IPS-15b (cell line): Measurements from ENCODE around the gene CD55.

Source experiments
- H3K27me3 ChIP-seq: one replicate; pipeline ENCODE4 v1.6.1; 2013; ENCODE audit warnings: low read length; ENCODE audit not compliant: control insufficient read depth, insufficient read depth
- H3K36me3 ChIP-seq: one replicate; pipeline ENCODE4 v1.6.1; 2013; ENCODE audit warnings: low read length; ENCODE audit not compliant: control insufficient read depth, insufficient read depth
- H3K4me1 ChIP-seq: one replicate; pipeline ENCODE4 v1.6.1; 2013; ENCODE audit warnings: mild to moderate bottlenecking, low read length; ENCODE audit not compliant: control insufficient read depth, insufficient read depth
- H3K4me3 ChIP-seq: one replicate; pipeline ENCODE4 v1.5.1; 2013; ENCODE audit warnings: low read depth, low read length
- H3K9ac ChIP-seq: one replicate; pipeline ENCODE4 v1.6.1; 2013; ENCODE audit warnings: low read depth, mild to moderate bottlenecking, low read length
- H3K9me3 ChIP-seq: one replicate; pipeline ENCODE4 v1.6.1; 2013; ENCODE audit warnings: mild to moderate bottlenecking, low read length; ENCODE audit not compliant: control insufficient read depth, insufficient read depth

Gene CD55

DNA sequence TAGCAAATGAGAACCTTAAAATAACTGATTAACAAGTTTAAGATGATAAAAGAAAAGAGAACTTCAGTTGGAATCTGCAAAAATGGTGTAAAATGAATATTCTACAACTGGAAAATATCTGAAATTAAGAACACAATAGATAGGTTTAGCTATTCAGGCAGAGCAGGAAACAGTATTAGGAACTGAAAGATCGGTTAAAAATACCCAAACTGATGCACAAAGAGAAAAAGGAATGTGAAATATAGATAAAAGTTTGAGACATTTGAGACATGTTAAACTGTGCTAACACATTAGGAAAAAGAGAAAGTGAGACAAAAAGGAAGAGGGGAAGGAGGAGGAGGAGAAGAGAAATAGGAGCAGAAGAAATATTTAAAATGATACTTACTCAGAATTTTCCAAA, 12.1 kb downstream of the CD55 start:
- Histone ChIP-seq H3K9me3 (no peaks in the 10 kb centered on the region), H3K36me3 (peaks cover 8% of the 10 kb centered on the region)

GRCh38 chr1:207334337-207334736, 12.9 kb downstream of the CD55 start:
- Histone ChIP-seq H3K9ac (no peak overlapping the region), H3K9me3 (no peaks in the 10 kb centered on the region), H3K36me3 (peaks cover 8% of the 10 kb centered on the region), H3K27me3 (no peaks in the 10 kb centered on the region), H3K4me3 (no peak overlapping the region), H3K4me1 (no peaks in the 10 kb centered on the region)

More for the DNA sequence above, 12.1 kb downstream of the CD55 start:
- Histone ChIP-seq H3K4me3 (no peak overlapping the region), H3K9ac (no peak overlapping the region), H3K27me3 (no peaks in the 10 kb centered on the region), H3K4me1 (no peaks in the 10 kb centered on the region)

DNA sequence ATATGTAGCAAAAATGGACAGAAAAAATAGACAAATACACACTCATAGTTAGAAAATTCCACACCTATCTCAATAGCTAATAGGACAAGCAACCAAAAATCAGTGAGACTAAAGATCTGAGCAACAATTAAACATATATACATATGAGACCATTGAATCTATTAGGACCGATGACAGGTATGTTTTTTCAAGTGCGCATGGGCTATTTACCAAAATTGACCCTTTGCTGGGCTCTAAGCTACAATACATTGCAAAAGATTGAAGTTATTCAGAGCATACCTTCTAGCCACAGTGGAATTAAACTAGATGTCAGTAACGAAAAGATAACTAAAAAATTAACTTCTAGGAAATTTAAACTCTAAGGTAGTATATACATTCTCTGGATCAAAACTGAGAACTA, 13.7 kb downstream of the CD55 start:
- Histone ChIP-seq H3K36me3 (peaks cover 8% of the 10 kb centered on the region), H3K9ac (no peak overlapping the region), H3K4me1 (no peaks in the 10 kb centered on the region), H3K4me3 (no peak overlapping the region), H3K9me3 (no peaks in the 10 kb centered on the region), H3K27me3 (no peaks in the 10 kb centered on the region)

DNA sequence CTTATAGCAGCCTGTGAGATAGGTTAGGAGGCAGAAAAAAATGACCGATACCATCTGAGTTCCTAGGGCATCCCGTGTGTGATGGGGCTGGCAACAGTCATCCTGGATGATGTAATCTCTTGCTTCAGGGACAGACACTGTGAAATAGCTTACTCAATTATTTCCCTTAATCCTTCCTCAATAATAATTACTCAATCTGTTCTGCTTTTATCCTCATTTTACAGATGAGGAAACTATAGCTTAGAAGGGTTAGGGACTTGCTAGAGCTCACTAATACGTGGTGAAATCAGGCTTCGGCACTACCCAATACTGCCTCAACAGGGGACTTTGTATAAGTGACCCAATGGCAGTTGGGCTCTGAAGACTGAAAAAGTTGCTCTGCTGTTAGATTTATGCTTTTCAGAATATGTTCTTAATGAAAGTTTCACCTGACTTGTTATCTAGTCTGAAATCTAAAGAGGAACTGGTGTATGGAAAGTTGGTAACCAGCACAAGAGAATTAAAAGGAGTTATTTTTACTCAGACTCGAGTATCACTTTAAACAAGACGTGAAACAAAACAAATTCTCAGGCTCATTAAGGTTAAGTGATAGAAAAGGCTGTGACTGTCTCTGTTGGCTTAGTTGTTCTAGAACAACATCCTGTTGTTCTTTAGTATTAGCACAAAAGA, 14.4 kb downstream of the CD55 start:
- Histone ChIP-seq H3K36me3 (peaks cover 8% of the 10 kb centered on the region), H3K4me3 (no peak overlapping the region), H3K9ac (no peak overlapping the region), H3K9me3 (no peaks in the 10 kb centered on the region), H3K4me1 (no peaks in the 10 kb centered on the region), H3K27me3 (no peaks in the 10 kb centered on the region)

- no peak overlapping the region for H3K9ac ChIP-seq
- H3K36me3 ChIP-seq = peaks cover 8% of the 10 kb centered on the region
- H3K4me1 ChIP-seq = no peaks in the 10 kb centered on the region
- H3K9me3 ChIP-seq = no peaks in the 10 kb centered on the region
- H3K27me3 ChIP-seq = no peaks in the 10 kb centered on the region
- no peak overlapping the region for H3K4me3 ChIP-seq
Measured at GRCh38 chr1:207336559-207337467, 15.3 kb downstream of the CD55 start.

DNA sequence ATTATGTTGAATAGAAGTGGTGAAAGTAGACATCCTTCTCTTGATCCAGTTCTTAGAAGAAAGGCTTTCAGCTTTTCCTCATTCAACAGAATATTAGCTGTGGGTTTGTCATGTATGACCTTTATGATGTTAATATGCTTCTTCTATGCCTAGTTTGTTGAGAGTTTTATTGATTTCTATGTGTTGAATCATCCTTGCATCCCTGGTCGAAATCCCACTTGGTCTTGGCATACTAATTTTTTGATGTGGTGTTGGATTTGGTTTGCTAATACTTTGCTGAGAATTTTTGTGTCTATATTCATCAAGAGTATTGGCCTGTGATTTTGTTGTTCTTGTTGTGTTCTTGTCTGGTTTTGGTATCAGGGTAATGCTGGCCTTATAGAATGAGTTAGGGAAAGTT, 20.9 kb downstream of the CD55 start:
- Histone ChIP-seq H3K4me1 (peaks cover 3% of the 10 kb centered on the region), H3K9me3 (no peaks in the 10 kb centered on the region), H3K27me3 (no peaks in the 10 kb centered on the region), H3K9ac (no peak overlapping the region), H3K4me3 (no peak overlapping the region), H3K36me3 (peaks cover 6% of the 10 kb centered on the region)

GRCh38 chr1:207343675-207344074, 22.2 kb downstream of the CD55 start:
- Histone ChIP-seq H3K36me3 (peaks cover 11% of the 10 kb centered on the region), H3K9me3 (no peaks in the 10 kb centered on the region), H3K27me3 (no peaks in the 10 kb centered on the region), H3K4me3 (no peak overlapping the region), H3K4me1 (peaks cover 3% of the 10 kb centered on the region), H3K9ac (no peak overlapping the region)

DNA sequence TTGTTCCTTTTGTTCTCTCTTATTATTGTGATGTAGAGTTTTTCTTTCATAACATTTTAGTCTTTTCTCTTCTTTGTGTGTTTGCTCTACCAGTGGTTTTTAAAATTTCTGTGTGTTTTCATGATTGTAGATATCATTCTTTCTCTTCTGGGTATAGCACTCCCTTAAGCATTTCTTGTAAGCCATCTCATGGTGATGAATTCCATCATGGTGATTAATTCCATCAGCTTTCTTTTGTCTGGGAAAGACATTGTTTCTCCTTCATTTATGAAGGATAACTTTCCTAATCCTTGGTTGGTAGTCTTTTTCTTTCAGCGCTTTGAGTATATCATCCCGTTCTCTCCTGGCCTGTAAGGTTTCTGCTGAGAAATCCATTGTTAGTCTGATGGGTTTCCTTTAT, 22.7 kb downstream of the CD55 start:
- peaks cover 3% of the 10 kb centered on the region for H3K4me1 ChIP-seq
- no peaks in the 10 kb centered on the region for H3K27me3 ChIP-seq
- no peak overlapping the region for H3K4me3 ChIP-seq
- peaks cover 11% of the 10 kb centered on the region for H3K36me3 ChIP-seq
- H3K9me3 ChIP-seq = no peaks in the 10 kb centered on the region
- no peak overlapping the region for H3K9ac ChIP-seq

DNA sequence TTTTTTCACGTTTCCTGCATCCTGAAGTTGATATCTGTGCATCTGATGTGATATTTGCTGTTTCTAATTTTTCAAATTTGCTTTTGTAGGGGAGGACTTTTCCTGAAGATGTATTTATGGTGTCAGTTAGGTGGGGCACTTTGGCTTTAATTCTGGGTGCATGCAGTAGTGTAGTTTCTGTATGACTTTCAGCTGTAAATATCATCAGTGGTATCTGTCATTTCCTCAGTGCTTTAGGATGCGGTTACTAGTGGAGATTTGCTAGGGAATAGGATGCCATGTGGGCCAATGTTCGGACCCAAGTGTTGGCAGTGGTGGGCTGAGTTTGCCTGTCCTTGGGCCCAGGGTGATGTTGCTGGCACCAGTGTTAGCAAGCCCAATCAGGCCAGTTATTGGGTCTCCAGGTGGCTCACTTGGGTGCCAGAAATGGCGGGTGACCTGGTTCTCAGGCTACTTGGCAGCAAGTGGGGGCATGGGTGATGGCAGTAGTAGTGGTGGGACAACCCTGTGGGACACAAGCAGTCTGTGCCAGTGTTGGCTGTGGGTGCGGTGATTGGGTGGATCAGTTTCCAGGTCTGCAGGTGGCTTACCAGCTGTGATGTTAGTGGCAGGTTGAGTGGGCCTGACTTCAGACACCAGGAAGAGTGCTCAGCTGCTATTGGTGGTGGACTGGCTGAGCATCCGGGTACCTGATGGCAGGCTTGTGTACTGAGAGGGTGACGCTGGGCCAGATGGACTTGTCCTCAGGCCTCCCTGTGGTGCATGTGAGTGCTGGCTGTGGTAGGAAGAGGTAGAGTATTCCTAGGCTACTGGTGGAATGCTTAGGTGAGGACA, 24.4 kb downstream of the CD55 start:
- H3K4me1 ChIP-seq = peaks cover 6% of the 10 kb centered on the region
- no peak overlapping the region for H3K4me3 ChIP-seq
- no peaks in the 10 kb centered on the region for H3K27me3 ChIP-seq
- no peaks in the 10 kb centered on the region for H3K9me3 ChIP-seq
- no peak overlapping the region for H3K9ac ChIP-seq
- peaks cover 11% of the 10 kb centered on the region for H3K36me3 ChIP-seq

- Histone ChIP-seq H3K4me3 (no peak overlapping the region), H3K27me3 (no peaks in the 10 kb centered on the region), H3K36me3 (peaks cover 11% of the 10 kb centered on the region), H3K9me3 (no peaks in the 10 kb centered on the region), H3K9ac (no peak overlapping the region), H3K4me1 (peaks cover 11% of the 10 kb centered on the region)
Measured at GRCh38 chr1:207346513-207346912, 25.0 kb downstream of the CD55 start.

- Histone ChIP-seq H3K4me1 (peaks cover 8% of the 10 kb centered on the region), H3K4me3 (no peak overlapping the region), H3K9ac (no peak overlapping the region), H3K27me3 (no peaks in the 10 kb centered on the region), H3K36me3 (peaks cover 11% of the 10 kb centered on the region), H3K9me3 (no peaks in the 10 kb centered on the region)
Measured at GRCh38 chr1:207349979-207350378, 28.5 kb downstream of the CD55 start.
